Stimulated activated CD8-positive, alpha-beta memory T cell treated with anti-CD3 and anti-CD28 coated beads, Interleukin-15, amount 100 ng/mL, for 4 hours (primary cell): ENCODE measurements around the gene PCDHGA12.
"Not testable (repeated sequence)": the region's sequence is repeated elsewhere in the genome, so short reads cannot be mapped to it uniquely, and the experiment has no call there.

ENCODE experiments used
- DNase-seq, 2 donors: peaks; one replicate each; pipeline ENCODE4 v3.0.0-alpha.2; 2020; ENCODE audit warnings: low read depth in 2 of 2

PCDHGA12 gene

GRCh38 chr5:141430332-141431113, at the start of gene PCDHGA12:
Gene PCDHGA12, plus strand, starts transcription at chr5:141430507. Its CDS starts 253 bp downstream, at chr5:141430760.
- DNase-seq, result no peak

- DNase-seq, result no peak
Measured at GRCh38 chr5:141382469-141383294, 47.6 kb upstream of the PCDHGA12 start, which contains the start of gene PCDHGA7. Gene PCDHGA7, plus strand, starts transcription at chr5:141382742. Its CDS starts 158 bp downstream, at chr5:141382900.

GRCh38 chr5:141383345-141383744, 47.0 kb upstream of the PCDHGA12 start:
- no peak for DNase-seq

- DNase-seq, result no peak
Measured at GRCh38 chr5:141384471-141385267, 45.6 kb upstream of the PCDHGA12 start.

GRCh38 chr5:141387557-141388311, 42.6 kb upstream of the PCDHGA12 start, which contains the start of gene PCDHGB4:
Gene PCDHGB4, plus strand, starts transcription at chr5:141387698. Its CDS starts 187 bp downstream, at chr5:141387885.
- DNase-seq, result not testable (repeated sequence)

GRCh38 chr5:141388661-141389060, 41.6 kb upstream of the PCDHGA12 start:
- DNase-seq, result no peak

GRCh38 chr5:141389153-141390042, 40.9 kb upstream of the PCDHGA12 start:
- DNase-seq, result no peak

GRCh38 chr5:141392429-141393198, 37.7 kb upstream of the PCDHGA12 start, which contains the start of gene PCDHGA8:
Gene PCDHGA8, plus strand, starts transcription at chr5:141392633. Its CDS starts 181 bp downstream, at chr5:141392814.
- no peak for DNase-seq

- DNase-seq, result no peak
Measured at GRCh38 chr5:141393267-141393666, 37.0 kb upstream of the PCDHGA12 start.

- DNase-seq, result not testable (repeated sequence)
Measured at GRCh38 chr5:141394401-141395187, 35.7 kb upstream of the PCDHGA12 start.

- not testable (repeated sequence) for DNase-seq
Measured at GRCh38 chr5:141397756-141398551, 32.4 kb upstream of the PCDHGA12 start, which contains the start of gene PCDHGB5. Gene PCDHGB5, plus strand, starts transcription at chr5:141397947. Its CDS starts 181 bp downstream, at chr5:141398128.

- DNase-seq, result no peak
Measured at GRCh38 chr5:141398608-141399007, 31.7 kb upstream of the PCDHGA12 start.

GRCh38 chr5:141399555-141400258, 30.6 kb upstream of the PCDHGA12 start:
- DNase-seq, result no peak

- DNase-seq, result no peak
Measured at GRCh38 chr5:141402553-141403243, 27.6 kb upstream of the PCDHGA12 start, which contains the start of gene PCDHGA9. Gene PCDHGA9, plus strand, starts transcription at chr5:141402778. Its CDS starts 175 bp downstream, at chr5:141402953.

- no peak for DNase-seq
Measured at GRCh38 chr5:141403387-141403786, 26.9 kb upstream of the PCDHGA12 start.
